Fibroblast of lung (primary cell): ENCODE data around the gene ZNF365. TPM values are rescaled to one million over a fixed set of nuclear protein-coding genes. Genes with fewer than 3 reads are reported as not detected.

ENCODE experiments used
- DNase-seq, 2 donors: peaks; one replicate each; pipeline versions ENCODE4 v3.0.0 to v3.0.0-alpha.2; 2010; ENCODE audit warnings: low read depth in 2 of 2
- H2AFZ ChIP-seq: 2 replicates; pipeline ENCODE4 v1.5.1; 2012; ENCODE audit warnings: low read length, control low read depth, inconsistent platforms
- H3K27ac ChIP-seq: 2 replicates; pipeline ENCODE4 v1.5.1; 2011; ENCODE audit warnings: low read length, control low read depth; ENCODE audit not compliant: insufficient read depth
- H3K27me3 ChIP-seq: 2 replicates; pipeline ENCODE4 v1.5.1; 2011; ENCODE audit warnings: mild to moderate bottlenecking, low read length; ENCODE audit not compliant: control insufficient read depth, insufficient read depth
- H3K36me3 ChIP-seq: 2 replicates; pipeline ENCODE4 v1.5.1; 2011; ENCODE audit warnings: low read length; ENCODE audit not compliant: control insufficient read depth, insufficient read depth
- H3K4me1 ChIP-seq: 2 replicates; pipeline ENCODE4 v1.5.1; 2011; ENCODE audit warnings: low read length; ENCODE audit not compliant: control insufficient read depth, insufficient read depth; ENCODE audit errors: extremely low read depth
- H3K4me2 ChIP-seq: 2 replicates; pipeline ENCODE4 v1.5.1; 2011; ENCODE audit warnings: low read length, control low read depth; ENCODE audit not compliant: insufficient read depth; ENCODE audit errors: extremely low read depth
- H3K4me3 ChIP-seq, 4 experiments: fragments of 200-600 bp in 1 of 4; sonication (generic) in 1 of 4; replicated peaks in 1 of 4; 2 replicates each; pipeline ENCODE4 v1.5.1; 2011 to 2016; ENCODE audit warnings: low read length in 4 of 4, low read depth in 3 of 4, mild to moderate bottlenecking in 3 of 4, control low read depth in 2 of 4, inconsistent platforms in 1 of 4, mixed read lengths in 1 of 4; ENCODE audit not compliant: insufficient read depth in 1 of 4; ENCODE audit errors: control extremely low read depth in 1 of 4
- H3K79me2 ChIP-seq: 2 replicates; pipeline ENCODE4 v1.5.1; 2012; ENCODE audit warnings: mild to moderate bottlenecking, low read length, inconsistent platforms; ENCODE audit not compliant: control insufficient read depth, insufficient read depth
- H3K9ac ChIP-seq: 2 replicates; pipeline ENCODE4 v1.5.1; 2011; ENCODE audit warnings: mild to moderate bottlenecking, low read length, control low read depth; ENCODE audit not compliant: insufficient read depth
- H3K9me3 ChIP-seq: 2 replicates; pipeline ENCODE4 v1.5.1; 2012; ENCODE audit warnings: low read depth, low read length; ENCODE audit not compliant: control insufficient read depth, insufficient read depth
- H4K20me1 ChIP-seq: 2 replicates; pipeline ENCODE4 v1.5.1; 2011; ENCODE audit warnings: low read length; ENCODE audit not compliant: control insufficient read depth, insufficient read depth; ENCODE audit errors: extremely low read depth
- CTCF ChIP-seq, 2 donors: IDR thresholded peaks in 1 of 2; conservative IDR thresholded peaks in 1 of 2; 1 replicate in 1 of 2; 2 replicates in 1 of 2; pipeline ENCODE4 v1.5.1; 2011 to 2012; ENCODE audit warnings: low read length in 2 of 2, control low read depth in 1 of 2, inconsistent platforms in 1 of 2, low read depth in 1 of 2, mild to moderate bottlenecking in 1 of 2
- EZH2 ChIP-seq: IDR thresholded peaks from 2 replicates; pipeline ENCODE4 v1.5.1; 2012; ENCODE audit warnings: low read length, control low read depth, mild to moderate bottlenecking; ENCODE audit errors: missing control alignments
- polyA plus RNA-seq, 2 donors: library from polyadenylated mRNA; depleted of rRNA in 1 of 2; stranded (reverse) in 1 of 2; unstranded in 1 of 2; fragments of >200 nt; gene quantifications; 2 replicates each; pipeline ENCODE4 v1.2.1, GENCODE V29; 2011 to 2012; ENCODE audit warnings: missing spikeins in 1 of 2
- total RNA-seq: library from RNA; depleted of rRNA; stranded (reverse); fragments of >200 nt; gene quantifications from 2 replicates; pipeline ENCODE4 v1.2.1, GENCODE V29; 2014

The ZNF365 gene
- total and polyA plus RNA-seq, 2 donors (not counting 1 experiment from before 2014, with no cell fraction given) = 1.2 to 5.8 TPM

DNA sequence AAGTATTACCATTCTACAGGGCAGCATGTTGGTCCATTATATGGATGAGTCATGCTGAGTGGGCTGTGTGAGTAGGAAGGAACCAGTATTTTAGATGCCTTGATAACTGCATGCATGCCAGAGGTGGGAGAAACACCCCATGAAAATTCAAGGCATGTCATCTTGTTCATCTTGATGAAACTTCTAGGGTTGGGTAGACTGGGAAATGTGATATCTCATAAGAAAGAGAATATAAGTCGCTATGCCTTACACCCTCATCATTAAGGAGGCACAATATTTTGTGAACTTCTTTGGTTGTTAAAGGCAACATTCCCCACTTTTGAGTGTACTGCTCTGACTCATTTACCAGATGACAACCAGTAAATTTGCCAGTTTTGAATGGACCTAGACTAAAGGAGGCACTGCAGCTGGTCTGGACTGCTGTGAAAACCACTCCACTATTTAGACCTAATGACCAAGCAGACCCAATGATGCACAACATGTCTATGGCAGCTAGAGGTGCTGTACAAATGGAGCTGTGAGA, 48.0 kb downstream of the ZNF365 start:
- peak overlapping the region; percentile 4 for H3K27ac ChIP-seq

GRCh38 chr10:62424026-62424425, 49.9 kb downstream of the ZNF365 start:
- Histone ChIP-seq H3K79me2 (no peaks in the 10 kb centered on the region), H3K4me1 (peaks cover 4% of the 10 kb centered on the region), H3K27ac (no peak overlapping the region), H3K4me2 (no peak overlapping the region), H3K36me3 (no peaks in the 10 kb centered on the region), H2AFZ (no peak overlapping the region), H3K27me3 (no peaks in the 10 kb centered on the region), H3K9ac (no peak overlapping the region), H4K20me1 (no peaks in the 10 kb centered on the region), H3K4me3 (no peak overlapping the region), H3K9me3 (no peaks in the 10 kb centered on the region)
- DNase-seq = peak in 1 of 2 donors; percentile 19
- peak in 1 of 2 donors; percentile 22 for TF ChIP-seq CTCF (conservative IDR thresholded peaks at IDR 0.05 in 1 of 2, IDR thresholded peaks at IDR 0.05 in 1 of 2; ENCODE audit: low read depth in 1 of 2, low read length in 2 of 2)
- TF ChIP-seq EZH2 = no peak

More for the DNA sequence above, 48.0 kb downstream of the ZNF365 start:
- Histone ChIP-seq H3K79me2 (no peaks in the 10 kb centered on the region), H3K9ac (no peak overlapping the region), H3K4me2 (peak overlapping the region; percentile 13), H2AFZ (no peak overlapping the region), H3K36me3 (no peaks in the 10 kb centered on the region), H3K9me3 (no peaks in the 10 kb centered on the region), H3K27me3 (no peaks in the 10 kb centered on the region), H3K4me3 (no peak overlapping the region), H4K20me1 (no peaks in the 10 kb centered on the region), H3K4me1 (peaks cover 4% of the 10 kb centered on the region)
- DNase-seq = peak; percentile 66 to 94
- TF ChIP-seq EZH2 (no peak), CTCF (conservative IDR thresholded peaks at IDR 0.05 in 1 of 2, IDR thresholded peaks at IDR 0.05 in 1 of 2; ENCODE audit: low read depth in 1 of 2, low read length in 2 of 2) (no peak)

DNA sequence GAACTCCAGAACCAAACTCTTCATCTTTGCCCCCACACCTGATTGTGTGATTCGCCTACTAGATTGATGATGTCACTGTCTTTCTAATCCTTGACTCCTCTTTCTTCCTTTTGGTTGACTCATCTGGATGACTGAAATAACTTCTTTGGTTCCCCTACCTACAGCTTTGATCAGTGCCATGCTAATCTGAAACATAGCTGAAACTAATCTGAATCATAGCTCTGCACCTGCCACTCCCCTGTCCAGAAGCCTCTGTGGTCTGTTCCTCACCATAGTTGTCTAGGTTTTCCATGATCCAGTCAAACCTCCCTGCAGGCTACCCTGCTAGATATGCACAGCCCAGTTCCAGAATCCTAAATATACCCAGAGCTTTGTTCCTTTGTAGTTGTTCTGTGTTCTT, 51.9 kb downstream of the ZNF365 start:
- H2AFZ ChIP-seq = no peak overlapping the region
- H3K9me3 ChIP-seq = no peaks in the 10 kb centered on the region
- TF ChIP-seq EZH2 = no peak
- TF ChIP-seq CTCF (conservative IDR thresholded peaks at IDR 0.05 in 1 of 2, IDR thresholded peaks at IDR 0.05 in 1 of 2; ENCODE audit: low read depth in 1 of 2, low read length in 2 of 2) = no peak
- H3K4me3 ChIP-seq = no peak overlapping the region
- no peaks in the 10 kb centered on the region for H3K79me2 ChIP-seq
- H3K27ac ChIP-seq = no peak overlapping the region
- H4K20me1 ChIP-seq = no peaks in the 10 kb centered on the region
- no peak overlapping the region for H3K4me2 ChIP-seq
- peaks cover 4% of the 10 kb centered on the region for H3K4me1 ChIP-seq
- H3K27me3 ChIP-seq = no peaks in the 10 kb centered on the region
- peak in 1 of 2 donors; percentile 83 for DNase-seq
- H3K9ac ChIP-seq = no peak overlapping the region
- H3K36me3 ChIP-seq = no peaks in the 10 kb centered on the region
